Measurements from ENCODE around the gene VPS26C.

DNA sequence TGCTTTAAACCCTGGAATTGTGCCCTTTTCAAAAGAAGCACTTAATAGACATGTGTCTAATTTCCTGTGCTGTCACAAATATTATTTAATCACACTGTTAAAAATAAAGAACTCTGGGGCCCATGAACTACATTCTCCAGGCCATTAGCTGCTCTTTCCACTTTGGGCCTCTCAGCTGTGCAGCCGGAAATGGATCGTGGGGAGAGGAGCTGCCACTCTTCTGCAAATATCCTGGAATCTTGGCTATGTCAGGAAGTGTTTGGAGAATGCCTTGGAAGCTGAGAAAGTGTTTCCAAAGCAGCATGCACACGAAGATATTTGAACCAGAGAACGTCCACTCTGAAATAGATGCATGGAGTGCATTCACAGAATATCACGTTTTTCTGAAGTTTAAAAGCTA is 27.5 kb upstream of the VPS26C start:
- TF ChIP-seq MXI1 (IDR thresholded peaks at IDR 0.05; ENCODE audit: borderline replicate concordance, low read depth, low read length) (no peak), BCLAF1 (IDR thresholded peaks at IDR 0.05) (no peak), CENPBD1 (CRISPR knock-in tag; IDR thresholded peaks at IDR 0.05; ENCODE audit: borderline replicate concordance, low read depth) (no peak), POLR2A (IDR thresholded peaks at IDR 0.05; ENCODE audit: insufficient read depth in 1 of 2, low read depth in 2 of 2, low read length in 2 of 2) (no peak)

Measured in HepG2 (cell line).